ENCODE measurements around the gene HEG1. TPM values are rescaled to one million over a fixed set of nuclear protein-coding genes. Genes with fewer than 3 reads are reported as not detected.
"Not testable (repeated sequence)": the region's sequence is repeated elsewhere in the genome, so short reads cannot be mapped to it uniquely, and the experiment has no call there.

Gene HEG1
- polyA plus RNA-seq, 2 donors, result 3.1 to 6.0 TPM

DNA sequence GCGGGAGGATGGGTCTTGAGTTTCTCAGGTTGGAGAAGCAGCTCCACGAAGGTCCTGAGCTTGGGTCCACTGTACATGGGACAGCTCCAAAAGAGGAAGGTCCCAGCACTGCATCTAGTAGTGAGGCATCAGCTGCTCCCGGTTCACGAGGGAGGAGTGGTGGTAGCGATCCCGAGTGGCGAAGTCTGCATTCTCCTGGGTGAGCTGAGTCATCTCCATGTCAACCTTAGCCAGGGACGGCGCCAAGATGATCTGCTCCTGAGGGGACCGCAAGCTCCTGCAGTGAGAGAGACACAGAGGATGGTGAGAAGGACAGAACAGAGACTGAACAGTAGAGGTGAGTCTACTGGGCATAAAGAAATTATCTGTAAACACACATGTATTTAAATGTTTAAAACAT lies 28.0 kb upstream of the HEG1 start:
- no peak overlapping the region for H3K4me3 ChIP-seq (ENCODE audit: low read depth in 1 of 2, low read length in 2 of 2)
- H3K4me1 ChIP-seq (ENCODE audit: control insufficient read depth in 2 of 2, insufficient read depth in 2 of 2, low read length in 1 of 2), result no peaks in the 10 kb centered on the region
- WGBS, 2 donors, result 80 to 85% methylated on average over 10 of the region's 10 CpGs
- no peaks in the 10 kb centered on the region for H3K9me3 ChIP-seq (ENCODE audit: control insufficient read depth in 2 of 2, insufficient read depth in 1 of 2, low read depth in 1 of 2, low read length in 1 of 2)
- no peak overlapping the region for H3K27ac ChIP-seq (ENCODE audit: low read depth in 2 of 2, low read length in 1 of 2)
- H3K27me3 ChIP-seq (ENCODE audit: control insufficient read depth in 1 of 2, insufficient read depth in 2 of 2, low read length in 2 of 2), result no peaks in the 10 kb centered on the region
- H3K36me3 ChIP-seq (ENCODE audit: control insufficient read depth in 2 of 2, insufficient read depth in 2 of 2, low read length in 1 of 2), result no peaks in the 10 kb centered on the region

DNA sequence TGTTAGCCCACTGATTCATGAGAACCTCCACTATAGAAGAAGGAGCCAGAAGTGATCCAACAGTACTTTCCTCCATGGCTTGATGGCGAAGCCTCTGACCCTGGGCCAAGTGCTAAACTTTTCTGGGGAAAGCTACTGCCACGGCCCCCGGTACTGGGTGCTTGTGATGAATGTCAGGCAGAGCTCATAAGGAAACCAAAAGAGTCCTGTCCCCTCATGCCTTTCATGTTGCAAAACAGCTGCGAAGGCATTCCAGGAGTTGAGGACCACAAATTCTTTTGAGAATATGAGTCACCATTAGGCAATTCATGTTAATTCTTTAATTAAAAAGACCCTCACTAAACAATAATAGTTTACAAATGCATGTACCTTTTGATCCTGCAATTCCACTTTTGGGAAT lies 26.5 kb upstream of the HEG1 start:
- H3K9me3 ChIP-seq (ENCODE audit: control insufficient read depth in 2 of 2, insufficient read depth in 1 of 2, low read depth in 1 of 2, low read length in 1 of 2); H3K27me3 ChIP-seq (ENCODE audit: control insufficient read depth in 1 of 2, insufficient read depth in 2 of 2, low read length in 2 of 2); H3K4me1 ChIP-seq (ENCODE audit: control insufficient read depth in 2 of 2, insufficient read depth in 2 of 2, low read length in 1 of 2); H3K27ac ChIP-seq (ENCODE audit: low read depth in 2 of 2, low read length in 1 of 2); H3K36me3 ChIP-seq (ENCODE audit: control insufficient read depth in 2 of 2, insufficient read depth in 2 of 2, low read length in 1 of 2); H3K4me3 ChIP-seq (ENCODE audit: low read depth in 1 of 2, low read length in 2 of 2): not testable (repeated sequence)
- 67 to 84% methylated on average over 4 of the region's 4 CpGs for WGBS, 2 donors

DNA sequence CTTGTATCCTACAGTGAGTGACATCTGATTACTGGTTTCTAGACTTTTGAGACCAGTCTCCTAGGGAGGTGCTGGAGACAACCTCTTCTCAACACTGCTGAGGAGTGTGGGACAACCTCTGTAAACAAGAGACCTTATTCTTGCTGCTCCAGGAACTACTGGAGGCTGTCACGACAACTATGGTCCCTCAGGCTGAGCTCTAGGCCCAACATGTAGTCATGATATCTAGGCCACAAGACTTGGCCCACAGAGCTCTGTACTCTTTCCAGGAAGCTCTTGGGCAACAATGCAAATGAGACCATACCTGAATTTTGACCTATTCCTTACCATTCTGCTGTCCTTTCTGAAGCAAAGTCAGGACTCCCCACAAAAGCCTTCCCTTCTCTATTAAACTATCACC lies 24.3 kb upstream of the HEG1 start:
- Histone ChIP-seq H3K36me3 (ENCODE audit: control insufficient read depth in 2 of 2, insufficient read depth in 2 of 2, low read length in 1 of 2) (no peaks in the 10 kb centered on the region), H3K27me3 (ENCODE audit: control insufficient read depth in 1 of 2, insufficient read depth in 2 of 2, low read length in 2 of 2) (no peaks in the 10 kb centered on the region), H3K4me1 (ENCODE audit: control insufficient read depth in 2 of 2, insufficient read depth in 2 of 2, low read length in 1 of 2) (no peaks in the 10 kb centered on the region), H3K4me3 (ENCODE audit: low read depth in 1 of 2, low read length in 2 of 2) (no peak overlapping the region), H3K9me3 (ENCODE audit: control insufficient read depth in 2 of 2, insufficient read depth in 1 of 2, low read depth in 1 of 2, low read length in 1 of 2) (no peaks in the 10 kb centered on the region), H3K27ac (ENCODE audit: low read depth in 2 of 2, low read length in 1 of 2) (no peak overlapping the region)
- 93 to 95% methylated on average over 1 of the region's 1 CpG for whole genome bisulfite sequencing, 2 donors

DNA sequence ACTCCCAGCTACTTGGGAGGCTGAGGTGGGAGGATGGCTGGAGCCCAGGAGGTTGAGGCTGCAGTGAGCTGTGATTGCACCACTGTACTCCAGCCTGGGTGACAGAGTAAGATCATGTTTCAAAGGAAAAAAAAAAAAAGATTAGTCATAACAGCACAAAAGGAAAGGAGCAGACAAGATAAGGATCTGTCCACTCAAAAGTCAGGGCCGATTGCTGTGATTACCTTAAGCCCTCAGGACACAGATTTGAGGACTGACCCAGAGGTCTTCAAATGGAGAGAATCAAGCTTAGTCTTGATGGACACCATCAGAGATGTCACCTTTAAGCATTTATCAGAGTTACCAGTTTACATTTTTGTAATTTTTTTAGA lies 23.9 kb upstream of the HEG1 start:
- H3K27me3 ChIP-seq (ENCODE audit: control insufficient read depth in 1 of 2, insufficient read depth in 2 of 2, low read length in 2 of 2), result no peaks in the 10 kb centered on the region
- 56 to 64% methylated on average over 1 of the region's 1 CpG for WGBS, 2 donors
- H3K36me3 ChIP-seq (ENCODE audit: control insufficient read depth in 2 of 2, insufficient read depth in 2 of 2, low read length in 1 of 2), result no peaks in the 10 kb centered on the region
- no peaks in the 10 kb centered on the region for H3K9me3 ChIP-seq (ENCODE audit: control insufficient read depth in 2 of 2, insufficient read depth in 1 of 2, low read depth in 1 of 2, low read length in 1 of 2)
- no peaks in the 10 kb centered on the region for H3K4me1 ChIP-seq (ENCODE audit: control insufficient read depth in 2 of 2, insufficient read depth in 2 of 2, low read length in 1 of 2)
- no peak overlapping the region for H3K4me3 ChIP-seq (ENCODE audit: low read depth in 1 of 2, low read length in 2 of 2)
- H3K27ac ChIP-seq (ENCODE audit: low read depth in 2 of 2, low read length in 1 of 2), result no peak overlapping the region

DNA sequence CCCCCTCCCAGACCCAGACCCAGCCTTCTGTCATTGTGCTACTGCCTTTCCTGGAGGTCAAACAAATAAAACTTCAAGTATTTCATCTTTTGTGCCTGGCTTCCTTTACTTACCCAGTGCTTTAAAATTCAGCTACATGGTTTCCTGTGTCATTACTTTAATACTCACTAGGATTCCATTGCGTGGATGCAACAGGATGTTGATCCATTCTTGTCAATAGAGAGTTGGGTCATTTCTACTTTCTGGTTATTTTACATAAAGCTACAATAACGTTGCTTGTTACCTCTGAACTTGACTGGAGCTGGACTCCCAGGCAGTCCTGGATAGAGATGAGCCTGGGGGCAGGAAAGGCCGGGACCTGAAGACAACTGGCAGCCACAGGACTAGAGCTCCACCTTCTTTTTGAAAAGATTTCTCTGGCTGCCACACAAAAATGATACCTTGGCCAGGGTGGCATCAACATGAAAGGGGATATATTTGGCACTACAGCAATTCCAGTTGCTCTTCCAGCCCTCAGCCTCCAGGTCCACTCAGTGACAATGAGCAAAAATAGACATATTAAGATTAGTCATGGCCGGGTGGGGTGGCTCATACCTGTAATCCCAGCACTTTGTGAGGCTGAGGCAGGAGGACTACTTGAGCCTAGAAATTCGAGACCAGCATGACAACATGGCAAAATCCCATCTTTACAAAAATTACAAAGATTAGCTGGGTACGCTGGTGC lies 23.3 kb upstream of the HEG1 start:
- 76 to 83% methylated on average over 6 of the region's 6 CpGs for WGBS, 2 donors
- no peaks in the 10 kb centered on the region for H3K4me1 ChIP-seq (ENCODE audit: control insufficient read depth in 2 of 2, insufficient read depth in 2 of 2, low read length in 1 of 2)
- no peaks in the 10 kb centered on the region for H3K27me3 ChIP-seq (ENCODE audit: control insufficient read depth in 1 of 2, insufficient read depth in 2 of 2, low read length in 2 of 2)
- no peaks in the 10 kb centered on the region for H3K9me3 ChIP-seq (ENCODE audit: control insufficient read depth in 2 of 2, insufficient read depth in 1 of 2, low read depth in 1 of 2, low read length in 1 of 2)
- H3K27ac ChIP-seq (ENCODE audit: low read depth in 2 of 2, low read length in 1 of 2), result no peak overlapping the region
- H3K4me3 ChIP-seq (ENCODE audit: low read depth in 1 of 2, low read length in 2 of 2), result no peak overlapping the region
- H3K36me3 ChIP-seq (ENCODE audit: control insufficient read depth in 2 of 2, insufficient read depth in 2 of 2, low read length in 1 of 2), result no peaks in the 10 kb centered on the region

DNA sequence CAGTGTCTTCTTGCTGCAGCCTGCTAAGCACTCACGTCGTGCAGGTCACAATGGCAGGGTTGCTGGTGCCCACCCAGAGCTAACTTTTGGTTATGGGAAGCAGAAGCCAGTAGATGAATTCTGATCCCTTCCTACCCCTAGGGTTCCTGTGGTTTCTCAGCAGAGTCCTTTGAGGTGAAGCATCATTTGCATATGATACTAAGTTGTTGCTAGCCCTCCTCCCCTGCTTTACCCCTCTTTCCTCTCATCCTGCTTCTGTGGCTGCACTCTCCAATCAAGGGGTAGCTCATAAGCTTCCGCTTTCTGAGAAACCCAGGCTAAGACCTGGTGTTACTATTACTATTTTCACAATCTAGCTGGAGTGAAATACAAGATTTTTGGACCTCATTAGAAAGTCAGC lies 22.1 kb upstream of the HEG1 start:
- Histone ChIP-seq H3K4me1 (ENCODE audit: control insufficient read depth in 2 of 2, insufficient read depth in 2 of 2, low read length in 1 of 2) (no peaks in the 10 kb centered on the region), H3K27me3 (ENCODE audit: control insufficient read depth in 1 of 2, insufficient read depth in 2 of 2, low read length in 2 of 2) (no peaks in the 10 kb centered on the region), H3K4me3 (ENCODE audit: low read depth in 1 of 2, low read length in 2 of 2) (no peak overlapping the region), H3K27ac (ENCODE audit: low read depth in 2 of 2, low read length in 1 of 2) (no peak overlapping the region), H3K9me3 (ENCODE audit: control insufficient read depth in 2 of 2, insufficient read depth in 1 of 2, low read depth in 1 of 2, low read length in 1 of 2) (no peaks in the 10 kb centered on the region), H3K36me3 (ENCODE audit: control insufficient read depth in 2 of 2, insufficient read depth in 2 of 2, low read length in 1 of 2) (no peaks in the 10 kb centered on the region)
- 96 to 97% methylated on average over 3 of the region's 3 CpGs for WGBS, 2 donors

DNA sequence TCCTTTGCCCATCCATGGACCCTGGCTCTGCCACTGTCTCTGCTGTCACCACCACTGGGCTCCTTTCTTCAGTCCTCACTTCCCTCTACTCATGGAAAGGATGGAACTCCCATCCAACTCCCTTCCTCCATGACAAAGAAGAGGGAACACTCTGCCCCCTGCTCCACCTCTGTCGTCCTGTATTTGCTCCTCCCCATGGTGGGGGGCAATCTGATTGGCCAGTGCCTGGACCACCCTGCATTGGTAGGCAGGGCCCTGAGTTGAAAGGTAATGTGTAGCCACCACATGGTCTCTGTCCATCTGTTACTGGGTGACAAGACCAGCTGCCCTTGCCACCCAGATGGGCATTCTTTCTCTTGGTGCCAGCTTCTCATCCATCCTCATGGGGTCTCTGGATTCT lies 20.7 kb upstream of the HEG1 start:
- Histone ChIP-seq H3K27ac (ENCODE audit: low read depth in 2 of 2, low read length in 1 of 2) (no peak overlapping the region), H3K9me3 (ENCODE audit: control insufficient read depth in 2 of 2, insufficient read depth in 1 of 2, low read depth in 1 of 2, low read length in 1 of 2) (no peaks in the 10 kb centered on the region), H3K27me3 (ENCODE audit: control insufficient read depth in 1 of 2, insufficient read depth in 2 of 2, low read length in 2 of 2) (no peaks in the 10 kb centered on the region), H3K36me3 (ENCODE audit: control insufficient read depth in 2 of 2, insufficient read depth in 2 of 2, low read length in 1 of 2) (no peaks in the 10 kb centered on the region), H3K4me1 (ENCODE audit: control insufficient read depth in 2 of 2, insufficient read depth in 2 of 2, low read length in 1 of 2) (no peaks in the 10 kb centered on the region), H3K4me3 (ENCODE audit: low read depth in 1 of 2, low read length in 2 of 2) (no peak overlapping the region)
- 76 to 85% methylated on average over 1 of the region's 1 CpG for WGBS, 2 donors

DNA sequence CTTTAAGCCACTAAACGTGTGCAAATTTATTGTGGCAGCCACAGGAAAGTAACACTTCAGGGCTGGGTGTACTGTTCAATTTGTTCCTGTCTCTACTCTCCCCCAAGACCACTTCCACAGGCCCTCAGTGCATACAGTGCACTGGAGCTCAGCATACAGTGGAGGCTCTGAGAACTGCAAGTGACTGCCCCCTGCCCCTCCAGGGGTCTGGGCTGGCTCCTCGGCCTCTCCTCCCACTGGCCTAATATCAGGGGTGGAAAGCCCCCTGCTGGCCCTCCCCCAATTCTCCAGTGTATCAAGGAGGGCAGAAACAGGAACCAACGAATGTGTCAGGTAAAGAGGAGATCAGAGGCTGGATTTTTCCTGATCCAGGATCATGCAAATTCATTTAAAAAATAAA lies 19.9 kb upstream of the HEG1 start:
- Histone ChIP-seq H3K9me3 (ENCODE audit: control insufficient read depth in 2 of 2, insufficient read depth in 1 of 2, low read depth in 1 of 2, low read length in 1 of 2) (no peaks in the 10 kb centered on the region), H3K4me1 (ENCODE audit: control insufficient read depth in 2 of 2, insufficient read depth in 2 of 2, low read length in 1 of 2) (no peaks in the 10 kb centered on the region), H3K36me3 (ENCODE audit: control insufficient read depth in 2 of 2, insufficient read depth in 2 of 2, low read length in 1 of 2) (no peaks in the 10 kb centered on the region), H3K27me3 (ENCODE audit: control insufficient read depth in 1 of 2, insufficient read depth in 2 of 2, low read length in 2 of 2) (no peaks in the 10 kb centered on the region), H3K27ac (ENCODE audit: low read depth in 2 of 2, low read length in 1 of 2) (no peak overlapping the region), H3K4me3 (ENCODE audit: low read depth in 1 of 2, low read length in 2 of 2) (no peak overlapping the region)
- 71 to 77% methylated on average over 3 of the region's 3 CpGs for WGBS, 2 donors

DNA sequence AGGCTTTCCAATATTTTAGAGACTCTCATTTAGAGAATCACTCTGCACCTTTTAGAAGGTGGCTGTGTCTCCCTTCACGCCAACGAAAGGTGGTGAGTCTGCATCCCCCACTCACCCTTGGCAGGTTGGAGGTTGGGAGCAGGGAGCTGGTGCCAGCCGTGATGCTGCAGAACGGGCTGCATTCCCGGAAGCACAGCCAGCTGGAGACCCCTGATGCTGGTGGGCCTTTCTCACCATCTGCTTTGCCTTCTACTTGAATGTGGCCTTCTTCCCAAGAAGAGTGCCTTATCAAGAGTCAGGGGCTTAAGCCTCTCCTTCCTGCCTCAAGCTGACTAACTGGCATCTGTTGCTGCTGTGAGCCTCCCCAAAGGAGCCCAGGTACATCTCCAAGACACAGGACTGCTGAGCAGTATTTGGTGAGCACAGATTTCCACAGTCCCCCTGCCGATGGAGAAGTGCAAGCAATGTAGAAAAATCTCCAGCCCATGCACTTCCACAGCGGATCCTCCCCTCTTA lies 17.7 kb upstream of the HEG1 start:
- Histone ChIP-seq H3K27ac (ENCODE audit: low read depth in 2 of 2, low read length in 1 of 2) (no peak overlapping the region), H3K4me1 (ENCODE audit: control insufficient read depth in 2 of 2, insufficient read depth in 2 of 2, low read length in 1 of 2) (no peaks in the 10 kb centered on the region), H3K36me3 (ENCODE audit: control insufficient read depth in 2 of 2, insufficient read depth in 2 of 2, low read length in 1 of 2) (no peaks in the 10 kb centered on the region), H3K27me3 (ENCODE audit: control insufficient read depth in 1 of 2, insufficient read depth in 2 of 2, low read length in 2 of 2) (no peaks in the 10 kb centered on the region), H3K9me3 (ENCODE audit: control insufficient read depth in 2 of 2, insufficient read depth in 1 of 2, low read depth in 1 of 2, low read length in 1 of 2) (no peaks in the 10 kb centered on the region), H3K4me3 (ENCODE audit: low read depth in 1 of 2, low read length in 2 of 2) (no peak overlapping the region)
- 86 to 92% methylated on average over 7 of the region's 7 CpGs for WGBS, 2 donors

DNA sequence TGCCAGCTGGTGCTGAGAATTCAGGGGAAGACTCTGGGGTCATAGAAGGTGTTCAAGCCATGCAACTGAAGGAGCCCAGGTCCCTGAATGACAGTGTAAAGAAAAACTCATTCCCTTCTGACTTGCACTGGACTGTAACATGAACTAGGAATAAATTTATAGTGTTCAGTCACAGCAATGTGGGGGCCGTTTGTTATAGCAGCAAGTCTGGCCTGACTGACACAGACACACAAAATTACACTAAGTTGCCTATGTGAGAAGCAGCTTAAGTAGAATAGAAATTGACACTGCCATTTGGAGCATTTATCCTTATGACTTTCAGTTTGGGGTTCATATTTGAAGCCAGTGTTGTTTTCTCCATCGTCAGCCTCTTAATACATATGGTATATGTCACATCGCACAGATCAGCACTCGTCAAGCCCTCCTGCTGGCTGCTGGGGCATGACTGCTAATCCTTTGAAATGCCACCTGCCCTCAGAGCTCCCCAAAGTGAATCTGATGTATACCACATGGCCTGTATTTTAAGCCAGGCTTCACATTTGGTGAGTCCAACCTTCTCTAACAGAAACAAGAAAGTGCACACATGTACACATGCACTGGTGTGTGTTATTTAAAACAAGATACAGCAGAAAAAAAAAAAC lies 17.1 kb upstream of the HEG1 start:
- no peaks in the 10 kb centered on the region for H3K36me3 ChIP-seq (ENCODE audit: control insufficient read depth in 2 of 2, insufficient read depth in 2 of 2, low read length in 1 of 2)
- 88 to 94% methylated on average over 4 of the region's 4 CpGs for WGBS, 2 donors
- H3K27me3 ChIP-seq (ENCODE audit: control insufficient read depth in 1 of 2, insufficient read depth in 2 of 2, low read length in 2 of 2), result no peaks in the 10 kb centered on the region
- no peak overlapping the region for H3K27ac ChIP-seq (ENCODE audit: low read depth in 2 of 2, low read length in 1 of 2)
- H3K9me3 ChIP-seq (ENCODE audit: control insufficient read depth in 2 of 2, insufficient read depth in 1 of 2, low read depth in 1 of 2, low read length in 1 of 2), result no peaks in the 10 kb centered on the region
- H3K4me3 ChIP-seq (ENCODE audit: low read depth in 1 of 2, low read length in 2 of 2), result no peak overlapping the region
- no peaks in the 10 kb centered on the region for H3K4me1 ChIP-seq (ENCODE audit: control insufficient read depth in 2 of 2, insufficient read depth in 2 of 2, low read length in 1 of 2)
